T-helper 2 cell (primary cell): ENCODE data around the gene RSPH3.
"Not testable (repeated sequence)": the region's sequence is repeated elsewhere in the genome, so short reads cannot be mapped to it uniquely, and the experiment has no call there.

Source experiments
- DNase-seq, 5 experiments: peaks; one replicate each; pipeline versions ENCODE4 v3.0.0 to v3.0.0-alpha.2; 2012 to 2022
- total RNA-seq, 2 donors: gene quantifications; one replicate each; lab custom pipeline; 2026; lab: John Stamatoyannopoulos, UW

The RSPH3 gene, protein sequence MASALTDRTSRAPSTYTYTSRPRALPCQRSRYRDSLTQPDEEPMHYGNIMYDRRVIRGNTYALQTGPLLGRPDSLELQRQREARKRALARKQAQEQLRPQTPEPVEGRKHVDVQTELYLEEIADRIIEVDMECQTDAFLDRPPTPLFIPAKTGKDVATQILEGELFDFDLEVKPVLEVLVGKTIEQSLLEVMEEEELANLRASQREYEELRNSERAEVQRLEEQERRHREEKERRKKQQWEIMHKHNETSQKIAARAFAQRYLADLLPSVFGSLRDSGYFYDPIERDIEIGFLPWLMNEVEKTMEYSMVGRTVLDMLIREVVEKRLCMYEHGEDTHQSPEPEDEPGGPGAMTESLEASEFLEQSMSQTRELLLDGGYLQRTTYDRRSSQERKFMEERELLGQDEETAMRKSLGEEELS
- total RNA-seq, result 1.9 to 4.0 reads per million in 2 donors

- DNase-seq, result peak; percentile 72 to 91 (median 83)
Measured at GRCh38 chr6:158999666-159000403, at the start of gene RSPH3. Gene RSPH3 (minus strand): TSS chr6:159000202. CDS start chr6:158999550, 652 bp downstream.

GRCh38 chr6:159047891-159048685, 48.1 kb upstream of the RSPH3 start:
- DNase-seq, result no peak

DNA sequence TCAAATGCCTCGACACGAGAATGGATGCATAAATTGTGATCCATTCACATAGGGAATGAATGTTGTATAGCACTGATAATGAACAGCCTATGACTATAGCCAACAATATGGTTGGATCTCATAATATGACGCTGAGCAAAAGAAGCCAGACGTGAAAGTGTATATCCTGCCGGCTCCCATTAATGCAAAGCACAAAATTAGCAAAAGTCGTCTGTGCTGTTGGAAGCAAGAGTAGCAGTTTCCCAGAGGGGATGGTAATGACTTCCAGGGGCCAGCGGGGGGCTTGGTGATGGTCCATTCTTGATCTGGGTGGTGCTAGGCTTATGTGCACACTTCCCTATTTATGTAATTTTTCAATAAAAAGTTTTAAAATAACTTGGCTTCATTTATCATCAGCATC, 45.8 kb upstream of the RSPH3 start:
- DNase-seq, result no peak

DNA sequence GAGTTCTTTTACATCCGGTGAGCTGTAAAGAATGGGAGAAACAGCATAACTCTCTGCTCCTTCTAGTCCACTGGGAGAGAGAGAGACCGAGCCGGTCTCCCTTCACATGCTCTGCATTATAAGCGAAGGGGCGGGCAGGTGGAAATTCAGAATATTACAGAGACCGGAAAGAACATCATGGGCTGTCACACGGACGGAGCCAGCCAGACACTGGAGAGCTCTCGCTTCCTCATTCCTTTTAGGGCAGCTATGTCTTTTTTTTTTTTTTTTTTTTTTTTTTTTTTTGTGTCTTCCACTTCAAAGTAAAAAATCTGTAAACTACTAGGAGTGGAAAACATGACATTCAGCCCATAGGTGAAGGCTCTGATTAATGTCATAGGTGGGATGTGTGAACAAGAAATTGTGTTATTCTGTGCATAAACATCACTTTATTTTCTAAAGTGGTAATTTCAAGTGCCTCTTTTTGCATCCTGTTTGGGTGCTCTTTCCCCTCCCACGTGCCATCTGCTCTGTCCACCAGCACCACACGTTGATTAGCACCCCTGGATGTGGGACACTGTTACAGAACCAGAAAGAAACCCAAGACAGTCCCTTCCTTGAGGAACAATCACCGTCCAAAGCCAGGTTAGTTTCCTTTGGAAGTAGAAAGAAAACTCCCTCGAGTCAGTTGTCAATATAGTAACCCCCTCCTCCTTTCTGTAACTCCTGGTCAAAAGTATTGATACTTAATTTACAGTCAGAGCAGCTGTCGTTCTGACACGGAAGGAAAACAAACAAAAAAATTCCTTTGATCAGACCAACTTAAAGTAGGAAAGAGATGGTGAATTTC, 45.1 kb upstream of the RSPH3 start, which contains the start of gene TAGAP:
TSS of gene TAGAP (minus strand) at position 93 of the 829 bp plus-strand sequence. CDS start 845 bp downstream, outside the sequence.
- DNase-seq, result peak; percentile 59 to 97 (median 82)

GRCh38 chr6:159043947-159044346, 43.9 kb upstream of the RSPH3 start:
- DNase-seq, result peak in 1 of 5 experiments; percentile 58

GRCh38 chr6:159043251-159043650, 43.2 kb upstream of the RSPH3 start:
- DNase-seq, result peak in 2 of 5 experiments; percentile 46 to 87

- no peak for DNase-seq
Measured at GRCh38 chr6:159042826-159043181, 42.8 kb upstream of the RSPH3 start.

DNA sequence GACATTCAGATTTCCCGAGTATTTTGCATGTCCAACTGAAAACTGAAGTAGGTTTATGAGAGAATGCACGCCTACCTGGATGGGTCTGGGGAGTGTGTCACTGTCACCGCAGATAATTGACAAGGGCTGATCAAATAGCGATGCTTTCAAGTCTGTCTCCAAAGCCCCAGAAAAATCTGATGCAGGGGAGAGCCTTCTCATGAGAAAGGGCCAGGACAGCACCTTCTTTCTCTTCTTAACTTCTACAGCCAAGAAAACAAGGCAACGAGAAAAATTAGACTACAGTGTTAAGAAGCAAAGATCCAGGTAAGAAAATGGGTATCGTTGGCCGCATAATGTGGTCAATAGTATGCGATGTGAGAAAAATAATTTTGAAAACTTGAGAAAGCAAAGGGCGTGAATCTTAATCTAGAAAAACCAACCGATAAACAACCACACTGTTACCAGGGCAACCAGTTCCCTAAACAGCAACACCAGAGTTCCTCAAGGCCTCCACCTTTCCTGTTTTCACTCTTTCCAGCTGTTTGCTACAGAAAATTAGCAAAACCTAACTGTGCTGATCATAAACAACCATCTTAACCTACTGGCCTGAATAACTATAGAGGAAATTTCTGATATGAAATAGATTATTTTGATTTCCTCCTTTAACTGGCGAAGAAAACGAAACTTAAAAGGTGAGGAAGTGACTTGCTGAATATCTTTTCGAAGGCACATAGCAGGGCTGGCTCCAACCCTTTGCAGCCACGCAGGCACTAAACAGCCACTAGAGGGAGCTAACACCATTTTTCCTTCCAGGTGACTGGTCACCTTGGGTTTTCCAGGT, 42.2 kb upstream of the RSPH3 start:
- peak; percentile 39 to 91 (median 72) for DNase-seq

GRCh38 chr6:159041181-159041580, 41.2 kb upstream of the RSPH3 start:
- DNase-seq, result no peak

- DNase-seq, result no peak
Measured at GRCh38 chr6:159039885-159040258, 39.9 kb upstream of the RSPH3 start.

GRCh38 chr6:159038914-159039884, 39.2 kb upstream of the RSPH3 start:
- peak in 2 of 5 experiments; percentile 65 to 90 for DNase-seq

- DNase-seq, result not testable (repeated sequence)
Measured at GRCh38 chr6:159038318-159038717, 38.3 kb upstream of the RSPH3 start.

GRCh38 chr6:159037756-159038290, 37.8 kb upstream of the RSPH3 start:
- DNase-seq, result no peak

- peak in 1 of 5 experiments; percentile 31 for DNase-seq
Measured at GRCh38 chr6:159036673-159037072, 36.7 kb upstream of the RSPH3 start.

GRCh38 chr6:159035891-159036290, 35.9 kb upstream of the RSPH3 start:
- DNase-seq, result no peak

DNA sequence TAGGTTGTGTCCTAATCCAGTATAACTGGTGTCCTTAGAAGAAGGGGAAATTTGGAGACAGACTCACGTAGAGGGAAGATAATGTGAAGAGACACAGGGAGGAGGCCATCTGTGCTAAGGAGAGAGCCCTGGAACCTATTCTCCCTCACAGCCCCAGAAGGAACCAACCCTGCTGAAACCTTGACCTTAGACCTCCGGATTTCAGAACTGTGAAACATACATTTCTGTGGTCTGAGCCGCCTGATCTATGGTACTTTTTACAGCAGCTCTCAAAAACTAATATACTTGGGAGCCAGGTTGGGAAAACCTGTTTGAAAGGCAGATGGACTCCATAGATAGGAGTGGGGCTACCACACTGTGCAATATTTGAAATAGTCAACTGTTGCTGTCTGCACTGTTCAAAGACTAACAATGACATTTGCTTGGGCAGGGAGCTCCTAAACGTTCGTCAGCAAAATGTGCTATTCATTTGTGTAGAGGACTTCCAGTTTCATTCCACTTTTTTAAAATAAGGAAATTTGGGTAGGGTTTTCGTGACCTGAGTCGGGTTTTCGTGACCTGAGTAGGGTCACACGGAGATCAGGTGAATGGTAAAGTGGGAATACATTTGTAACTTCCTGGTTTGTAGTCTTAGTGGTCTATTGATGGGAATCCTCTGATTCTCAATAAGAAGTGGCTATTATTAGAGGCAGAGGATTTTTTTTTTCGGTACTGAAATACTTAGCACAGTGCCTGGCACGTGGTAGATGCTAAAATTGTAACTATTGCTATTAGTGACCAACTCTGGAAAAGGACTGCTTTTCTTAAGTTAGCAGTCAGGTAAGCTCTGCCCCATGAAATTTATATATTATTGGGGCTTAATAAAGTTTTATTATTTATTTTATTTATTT, 33.4 kb upstream of the RSPH3 start:
- DNase-seq, result no peak

GRCh38 chr6:159031846-159032245, 31.8 kb upstream of the RSPH3 start:
- DNase-seq, result no peak

GRCh38 chr6:159030168-159030567, 30.2 kb upstream of the RSPH3 start:
- no peak for DNase-seq
